Frontal cortex (tissue), 4 donors: ENCODE data around the gene CDH23. TPM values are rescaled to one million over a fixed set of nuclear protein-coding genes. Genes with fewer than 3 reads are reported as not detected.

Experiments
- DNase-seq, 2 donors: peaks; one replicate each; pipeline ENCODE4 v3.0.0; 2012; ENCODE audit warnings: low spot score in 2 of 2
- FAIRE-seq: peaks from 2 replicates; lab custom pipeline; 2012; peaks lifted over from hg19 to GRCh38; lab: Jason Lieb, UNC
- total RNA-seq: library from RNA; depleted of rRNA; stranded (reverse); fragments of >200 nt; gene quantifications from one replicate; pipeline ENCODE4 v1.2.3, GENCODE V29; 2014
- donor health status: control.
- donor health status: control.
- donor health status: control.

Gene CDH23
- total RNA-seq, 1 donor from 2014 or later, result 3.3 TPM

GRCh38 chr10:71716426-71716825, 319.7 kb downstream of the CDH23 start:
- FAIRE-seq (no peak), DNase-seq (no peak)

DNA sequence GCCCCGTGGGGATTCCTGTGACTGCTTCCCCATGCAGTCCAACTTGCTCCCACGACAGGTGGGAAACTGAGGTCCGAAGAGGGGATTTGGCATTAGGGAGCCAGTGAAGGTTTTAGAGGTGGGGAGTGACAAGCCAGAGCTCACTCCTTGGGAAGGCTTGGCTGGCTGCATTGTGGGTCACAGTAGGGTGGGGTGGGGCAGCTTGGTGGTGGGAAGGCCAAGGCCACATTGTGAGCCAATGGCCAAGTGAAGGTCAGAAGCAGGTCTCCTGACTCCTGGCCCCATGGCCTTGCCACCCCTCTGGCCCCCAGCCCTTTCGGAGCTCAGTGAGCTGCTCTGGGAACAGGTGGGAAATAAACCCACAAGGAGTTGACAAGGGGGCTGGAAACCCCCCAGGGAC, 320.3 kb downstream of the CDH23 start:
- FAIRE-seq (no peak), DNase-seq (no peak)

DNA sequence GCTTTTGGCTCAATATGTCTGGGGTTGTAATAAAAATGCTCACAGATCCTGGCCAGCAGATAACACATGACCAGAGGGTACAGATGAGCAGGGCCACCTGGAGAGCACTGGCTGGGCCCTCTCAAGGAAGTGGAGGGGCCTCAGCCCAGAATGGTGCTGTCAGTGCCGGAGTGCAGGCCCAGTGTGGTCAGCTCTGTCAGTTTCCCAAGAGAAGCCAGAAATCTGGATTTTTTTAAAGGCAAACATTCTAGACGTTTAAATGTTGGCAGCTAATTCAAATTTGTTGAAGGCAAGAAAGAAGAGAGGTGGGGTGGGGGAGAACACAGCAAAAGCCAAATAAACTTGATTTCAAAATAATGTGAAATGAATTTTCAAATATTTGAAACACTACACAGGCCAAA, 320.8 kb downstream of the CDH23 start:
- DNase-seq (no peak), FAIRE-seq (no peak)

GRCh38 chr10:71718165-71718698, 321.5 kb downstream of the CDH23 start:
- FAIRE-seq, result no peak
- no peak for DNase-seq

DNA sequence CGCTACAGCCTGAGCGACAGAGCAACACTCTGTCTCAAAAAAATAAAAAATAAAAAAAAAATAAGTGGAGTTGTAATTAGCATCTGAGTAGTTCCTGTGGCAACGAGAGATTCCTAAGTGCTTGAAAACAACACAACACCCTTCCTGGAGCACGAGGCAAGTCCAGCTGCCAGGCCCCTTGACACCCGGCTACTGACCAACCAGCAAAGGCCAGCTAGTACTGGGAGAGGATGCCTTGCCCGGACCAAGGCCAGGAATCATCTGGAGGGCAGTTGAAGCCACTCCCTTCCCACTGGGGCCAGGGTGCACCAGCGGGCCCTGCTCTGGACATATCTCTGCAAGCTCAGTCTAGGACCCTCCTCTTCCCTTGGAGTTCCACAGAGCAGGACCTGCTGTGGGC, 322.3 kb downstream of the CDH23 start:
- FAIRE-seq (no peak), DNase-seq (no peak)

DNA sequence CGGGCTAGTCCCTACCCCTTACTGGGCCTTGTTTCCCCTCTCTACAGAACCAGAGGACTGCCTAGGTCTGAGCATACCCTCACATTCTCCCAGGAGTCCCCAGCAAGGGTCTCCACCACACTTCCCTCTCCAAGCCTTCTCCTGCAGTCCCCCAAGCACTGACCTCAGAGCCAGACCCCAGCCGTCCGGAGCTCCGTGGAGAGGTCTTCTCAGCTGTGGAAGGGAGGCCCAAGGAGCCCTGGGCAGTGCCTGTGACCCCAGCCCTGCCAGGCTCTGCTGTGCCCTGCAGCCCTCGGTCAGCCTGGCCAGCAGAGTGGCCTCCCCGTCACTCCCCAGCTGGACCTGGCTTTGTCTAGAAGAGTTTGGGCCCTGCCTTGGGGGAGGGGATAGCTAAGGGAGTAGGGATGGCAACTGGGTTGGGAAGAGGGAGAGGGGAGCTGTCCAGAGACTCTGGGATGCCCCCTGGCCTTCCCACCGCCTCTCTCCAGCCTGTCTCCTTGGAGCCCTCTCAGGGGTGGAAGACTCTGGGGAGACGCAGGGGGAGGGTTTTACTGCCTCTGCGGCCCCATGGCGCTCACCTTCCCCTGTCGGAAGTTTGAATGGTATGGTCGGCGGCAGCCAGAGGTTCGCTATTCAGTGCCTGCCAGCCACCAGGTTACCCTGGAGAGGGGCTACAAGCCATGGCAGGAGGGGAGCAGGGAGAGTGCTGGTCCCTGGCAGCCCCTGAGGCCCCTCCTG, 322.9 kb downstream of the CDH23 start, which contains the start of gene C10orf105:
Gene C10orf105 (minus strand): TSS at position 315 of the 738 bp plus-strand sequence. CDS start 3,441 bp downstream, outside the sequence.
- DNase-seq, result no peak
- no peak for FAIRE-seq

DNA sequence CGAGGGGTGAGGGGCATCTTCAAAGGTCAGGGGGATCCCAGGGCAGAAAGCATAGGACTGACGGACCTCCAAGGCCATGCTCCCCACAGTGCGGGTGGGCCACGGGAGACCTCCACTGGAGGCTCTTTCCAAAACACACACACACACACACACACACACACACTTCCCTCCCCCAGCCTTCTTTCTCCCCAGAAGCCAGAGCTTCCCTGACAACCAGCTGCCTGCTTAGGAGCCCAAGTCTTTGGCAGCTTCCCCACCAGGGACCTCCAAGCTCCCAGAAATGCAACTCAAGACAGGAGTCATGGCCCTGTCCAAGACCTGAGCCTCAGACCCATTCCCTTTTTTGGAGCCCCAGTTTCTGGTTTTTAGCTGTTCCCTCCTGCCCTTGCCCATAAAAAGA, 323.6 kb downstream of the CDH23 start:
- DNase-seq (no peak), FAIRE-seq (no peak)

- FAIRE-seq, result no peak
- no peak for DNase-seq
These were observed 324.6 kb downstream of the CDH23 start for GRCh38 chr10:71721313-71721712.

DNA sequence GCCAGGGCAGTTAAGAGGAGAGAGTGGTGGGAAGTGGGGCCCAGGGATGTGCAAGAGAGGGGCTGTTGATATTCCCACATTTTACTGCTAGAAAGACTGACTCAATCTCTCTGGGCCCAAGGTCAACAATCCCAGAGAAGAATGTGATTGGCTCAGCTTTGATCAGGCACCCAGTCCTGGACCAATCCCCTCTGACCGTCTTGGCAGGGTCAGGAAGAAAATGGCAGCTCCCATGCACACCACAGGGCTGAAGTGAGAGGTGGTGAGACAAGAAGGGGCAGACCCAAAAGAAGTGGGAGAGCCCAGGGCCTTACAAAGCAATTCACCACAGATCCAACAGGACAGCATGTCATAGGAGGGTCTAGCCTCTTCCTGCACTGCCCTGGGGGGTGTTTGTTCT, 326.1 kb downstream of the CDH23 start:
- DNase-seq (no peak), FAIRE-seq (no peak)

- FAIRE-seq, result no peak
These were observed 326.6 kb downstream of the CDH23 start for GRCh38 chr10:71723311-71723710.

DNA sequence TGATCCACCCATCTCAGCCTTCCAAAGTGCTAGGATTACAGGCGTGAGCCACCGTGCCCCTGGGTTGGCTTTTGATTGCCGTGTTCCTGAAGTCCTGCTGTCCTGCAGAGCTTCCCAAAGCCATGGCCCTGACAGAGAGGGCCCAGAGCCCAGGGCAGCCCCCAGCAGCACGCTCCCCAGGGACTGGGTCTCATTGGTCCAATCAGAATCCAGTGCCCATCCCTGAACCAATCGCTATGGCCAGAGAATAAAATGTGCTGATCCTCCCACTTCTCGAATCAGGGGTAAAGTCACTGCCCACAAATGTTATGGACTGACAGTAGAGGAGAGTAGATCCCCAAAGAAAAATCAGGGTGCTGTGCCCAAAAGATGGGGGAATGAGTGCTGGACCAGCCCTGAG, 327.8 kb downstream of the CDH23 start:
- DNase-seq (no peak), FAIRE-seq (no peak)

More at GRCh38 chr10:71723311-71723710, 326.6 kb downstream of the CDH23 start:
- DNase-seq, result no peak

DNA sequence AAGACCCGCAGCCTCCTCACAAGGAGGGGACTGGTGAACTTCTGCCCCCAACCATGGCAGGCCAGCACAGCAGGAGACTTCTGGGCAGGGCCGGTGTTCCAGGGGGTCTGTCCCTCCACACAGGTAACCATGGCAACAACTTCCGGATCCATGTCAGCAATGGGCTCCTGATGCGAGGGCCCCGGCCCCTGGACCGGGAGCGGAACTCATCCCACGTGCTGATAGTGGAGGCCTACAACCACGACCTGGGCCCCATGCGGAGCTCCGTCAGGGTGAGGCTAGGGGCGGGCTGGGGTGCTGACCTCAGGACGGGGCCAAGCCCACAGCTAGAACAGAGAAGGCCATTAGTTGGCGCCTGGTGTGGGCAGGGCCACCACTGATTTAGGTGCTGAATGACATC, 328.5 kb downstream of the CDH23 start:
- DNase-seq (no peak), FAIRE-seq (no peak)

GRCh38 chr10:71725998-71726579, 329.4 kb downstream of the CDH23 start:
- no peak for DNase-seq
- FAIRE-seq, result no peak

DNA sequence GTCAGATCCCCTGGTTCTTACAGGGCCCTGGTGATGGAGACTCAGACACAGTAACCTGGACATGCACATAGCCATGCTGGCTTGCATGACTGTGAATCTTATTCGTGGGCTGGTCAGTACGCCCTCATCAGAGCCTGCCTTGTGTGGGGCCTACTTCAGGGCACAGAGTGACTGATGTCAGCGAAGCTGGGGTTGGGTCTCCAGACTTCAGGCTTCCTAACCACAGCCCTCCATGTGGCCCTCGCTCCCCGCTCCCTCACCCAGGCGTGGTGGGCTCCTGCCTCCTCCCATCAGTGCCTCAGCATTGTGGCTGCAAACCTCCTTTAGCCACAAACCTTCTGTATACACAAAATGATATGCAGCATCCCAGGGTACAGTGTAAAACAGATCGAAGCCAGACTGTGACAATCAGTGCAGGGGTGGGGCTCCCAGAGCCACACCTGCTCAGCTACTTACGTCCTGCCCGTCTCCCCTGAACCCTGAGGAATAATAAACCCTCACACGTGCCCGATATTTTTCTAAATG, 329.9 kb downstream of the CDH23 start:
- DNase-seq, result no peak
- no peak for FAIRE-seq

- FAIRE-seq (no peak), DNase-seq (no peak)
These were observed 330.5 kb downstream of the CDH23 start for GRCh38 chr10:71727105-71727737.

DNA sequence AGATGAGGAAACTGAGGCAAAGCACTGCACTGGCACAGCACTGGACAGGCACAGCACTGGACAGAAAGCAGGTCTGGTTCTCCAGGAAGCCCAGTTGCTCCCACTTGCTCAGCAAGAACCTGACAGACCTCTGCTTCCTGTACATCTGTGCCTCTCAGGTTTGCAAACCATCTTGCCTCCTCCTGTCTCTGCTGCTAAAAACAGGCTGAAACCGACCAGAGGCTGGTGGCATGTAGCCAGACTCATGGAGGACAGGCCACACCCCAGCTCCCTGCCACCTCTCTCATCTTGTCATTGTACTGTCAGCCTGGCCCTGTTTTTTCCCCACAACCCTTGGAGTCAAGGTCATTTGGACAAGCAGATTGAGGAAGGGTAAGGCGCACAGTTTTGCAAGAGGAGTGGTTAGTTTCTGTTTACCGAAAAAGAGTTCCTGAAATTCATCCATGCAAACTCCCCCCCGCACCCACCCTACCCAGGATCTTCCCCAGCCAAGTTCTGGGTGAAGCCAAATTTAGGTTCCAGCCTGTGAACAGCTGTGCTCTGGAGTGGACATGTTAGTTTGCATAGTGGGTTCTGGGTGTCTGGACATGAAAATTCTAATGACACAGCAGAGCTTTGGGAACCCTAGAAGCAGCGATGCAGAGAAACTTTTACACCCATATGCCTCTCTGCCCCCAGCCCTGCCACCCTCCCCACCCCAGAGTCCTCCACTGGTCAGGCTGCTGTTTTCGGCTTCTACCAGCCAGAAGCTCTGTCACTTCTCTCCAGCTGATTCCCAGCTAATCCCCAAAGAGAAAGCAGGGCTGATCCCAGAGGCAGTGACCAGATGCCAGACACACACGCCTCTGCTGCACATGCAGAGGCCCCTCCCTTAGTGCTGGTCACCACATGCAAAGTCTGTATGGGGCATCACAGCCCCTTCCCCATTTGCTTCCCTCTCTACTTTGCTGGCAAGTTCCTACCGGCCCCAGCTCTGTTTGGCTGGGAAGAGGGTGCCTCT, 331.3 kb downstream of the CDH23 start:
- DNase-seq (no peak), FAIRE-seq (no peak)

DNA sequence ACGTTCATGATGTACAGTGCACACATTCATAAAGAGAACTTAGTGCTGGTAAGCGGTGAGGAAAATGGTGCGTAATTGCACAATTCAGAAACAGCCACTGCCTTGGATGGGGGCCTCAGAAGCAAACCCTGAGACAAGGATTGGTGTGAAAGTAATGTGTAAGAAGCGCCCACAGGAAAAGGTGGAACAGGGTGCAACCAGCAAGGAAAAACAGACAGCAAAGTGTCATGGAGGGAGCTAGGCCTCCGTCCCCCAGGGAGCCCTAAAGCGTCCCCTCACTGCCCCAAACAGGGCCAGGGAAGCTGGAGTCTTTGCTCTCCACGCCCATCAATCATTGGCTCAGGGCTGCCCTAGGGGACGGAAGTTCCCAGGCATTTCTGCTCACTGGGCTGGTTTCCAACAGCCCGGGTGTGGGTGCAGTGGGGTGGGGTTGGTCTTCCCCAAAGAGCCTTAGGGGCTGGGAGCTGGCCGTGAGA, 332.5 kb downstream of the CDH23 start:
- DNase-seq (no peak), FAIRE-seq (no peak)

DNA sequence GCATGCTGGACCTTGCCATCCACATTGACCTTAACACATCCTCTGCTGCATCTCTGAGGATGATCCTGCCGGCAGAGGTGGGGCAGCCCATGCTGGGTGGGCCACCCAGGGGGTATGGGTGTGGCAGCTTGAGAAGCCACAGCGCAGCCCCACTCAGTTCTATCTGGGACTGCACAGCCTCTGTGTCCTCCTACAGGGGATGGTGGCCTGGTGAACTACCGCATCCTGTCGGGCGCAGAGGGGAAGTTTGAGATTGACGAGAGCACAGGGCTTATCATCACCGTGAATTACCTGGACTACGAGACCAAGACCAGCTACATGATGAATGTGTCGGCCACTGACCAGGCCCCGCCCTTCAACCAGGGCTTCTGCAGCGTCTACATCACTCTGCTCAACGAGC, 335.1 kb downstream of the CDH23 start:
- FAIRE-seq (no peak), DNase-seq (no peak)

DNA sequence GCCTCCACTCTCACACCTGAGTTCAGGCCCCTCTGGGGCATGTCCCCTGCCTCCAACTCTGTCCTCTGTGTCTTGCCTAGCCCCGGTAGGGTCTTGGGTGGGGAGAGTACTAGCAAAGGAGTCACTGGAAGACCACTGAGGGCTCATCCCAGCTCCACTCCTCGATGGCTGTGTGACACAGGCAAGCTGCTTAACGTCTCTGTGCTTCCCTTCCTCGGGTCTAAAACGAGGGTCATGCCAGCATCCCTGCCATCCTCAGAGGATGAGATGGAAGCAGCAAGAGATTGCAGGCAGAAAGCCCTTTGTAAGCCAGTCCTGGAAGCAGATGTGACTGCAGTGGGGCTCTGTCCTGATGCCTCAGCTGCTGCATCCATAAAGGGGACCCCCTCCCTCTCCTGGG, 338.1 kb downstream of the CDH23 start:
- FAIRE-seq, result no peak
- no peak for DNase-seq
